Kidney (tissue), 14 donors: ENCODE data around the gene GDF9. TPM values are rescaled to one million over a fixed set of nuclear protein-coding genes. Genes with fewer than 3 reads are reported as not detected.

Experiments used
- DNase-seq, 5 donors: peaks; one replicate each; pipeline ENCODE4 v3.0.0-alpha.2; 2013 to 2020
- FAIRE-seq: peaks from 2 replicates; lab custom pipeline; 2012; peaks lifted over from hg19 to GRCh38; lab: Jason Lieb, UNC
- H3K27ac ChIP-seq, 2 donors: one replicate each; pipeline ENCODE4 v1.7.0; 2013; ENCODE audit warnings: low read depth in 2 of 2, low read length in 2 of 2, inconsistent platforms in 1 of 2
- H3K27me3 ChIP-seq: one replicate; pipeline ENCODE4 v1.7.1; 2013; ENCODE audit warnings: low read length, inconsistent platforms; ENCODE audit not compliant: control insufficient read depth, insufficient read depth
- H3K36me3 ChIP-seq, 3 donors: one replicate each; pipeline versions ENCODE4 v1.7.0 to v1.7.1; 2013; ENCODE audit warnings: low read length in 3 of 3, control low read depth in 1 of 3, inconsistent platforms in 1 of 3; ENCODE audit not compliant: insufficient read depth in 3 of 3, control insufficient read depth in 2 of 3
- H3K4me1 ChIP-seq, 3 donors: one replicate each; pipeline versions ENCODE4 v1.7.0 to v1.7.1; 2013; ENCODE audit warnings: low read length in 3 of 3, inconsistent platforms in 1 of 3, low read depth in 1 of 3; ENCODE audit not compliant: control insufficient read depth in 2 of 3, insufficient read depth in 2 of 3
- H3K4me3 ChIP-seq, 3 donors: one replicate each; pipeline versions ENCODE4 v1.7.0 to v1.8.1; 2013; ENCODE audit warnings: low read length in 3 of 3, control low read depth in 1 of 3, inconsistent platforms in 1 of 3
- H3K9ac ChIP-seq, 3 donors: one replicate each; pipeline versions ENCODE4 v1.7.0 to v1.7.1; 2013; ENCODE audit warnings: low read length in 3 of 3, control low read depth in 1 of 3, inconsistent platforms in 1 of 3
- H3K9me3 ChIP-seq, 3 donors: one replicate each; pipeline versions ENCODE4 v1.7.0 to v1.7.1; 2013; ENCODE audit warnings: low read length in 3 of 3, control low read depth in 1 of 3, inconsistent platforms in 1 of 3; ENCODE audit not compliant: control insufficient read depth in 2 of 3, insufficient read depth in 1 of 3
- intact Hi-C: fragments of 100-400 bp; cut with DNase I; formaldehyde crosslinking; loops from one replicate; pipeline ENCODE4 v1.11.1; 2022
- polyA plus RNA-seq: library from polyadenylated mRNA; stranded (reverse); fragments of 350-450 nt; fragmentation: Illumina TruSeq; extraction: RNeasy Lipid Tissue Mini Kit (QIAGEN cat#74804); gene quantifications from one replicate; pipeline ENCODE4 v1.2.3, GENCODE V29; 2014; ENCODE audit warnings: low read depth, low replicate concordance; ENCODE audit not compliant: insufficient read depth
- total RNA-seq: library from RNA; stranded (reverse); fragmentation: NEBNext Ultra II Directional; extraction: Animal tissue kit (Norgen Biotek cat#: 25700); gene quantifications from one replicate; pipeline ENCODE4 v1.2.1, GENCODE V29; 2021
- TF ChIP-seq, protein P1 (sequence below): IDR thresholded peaks from 3 replicates; pipeline ENCODE4 v1.5.1; 2012; ENCODE audit warnings: mild to moderate bottlenecking, moderate library complexity, borderline replicate concordance; ENCODE audit not compliant: insufficient read depth; ENCODE audit errors: extremely low read depth
- donor health status: control.
- donor health status: control.
- donor health status: control.
- donor health status: control.
- donor health status: control.
- donor health status: DM: yes; HTN: yes; CAD: no.
- donor health status: Normal renal cell carcinoma (clear cell type).

The GDF9 gene
- total and polyA plus RNA-seq, 2 donors from 2014 or later, result 0.88 TPM

DNA sequence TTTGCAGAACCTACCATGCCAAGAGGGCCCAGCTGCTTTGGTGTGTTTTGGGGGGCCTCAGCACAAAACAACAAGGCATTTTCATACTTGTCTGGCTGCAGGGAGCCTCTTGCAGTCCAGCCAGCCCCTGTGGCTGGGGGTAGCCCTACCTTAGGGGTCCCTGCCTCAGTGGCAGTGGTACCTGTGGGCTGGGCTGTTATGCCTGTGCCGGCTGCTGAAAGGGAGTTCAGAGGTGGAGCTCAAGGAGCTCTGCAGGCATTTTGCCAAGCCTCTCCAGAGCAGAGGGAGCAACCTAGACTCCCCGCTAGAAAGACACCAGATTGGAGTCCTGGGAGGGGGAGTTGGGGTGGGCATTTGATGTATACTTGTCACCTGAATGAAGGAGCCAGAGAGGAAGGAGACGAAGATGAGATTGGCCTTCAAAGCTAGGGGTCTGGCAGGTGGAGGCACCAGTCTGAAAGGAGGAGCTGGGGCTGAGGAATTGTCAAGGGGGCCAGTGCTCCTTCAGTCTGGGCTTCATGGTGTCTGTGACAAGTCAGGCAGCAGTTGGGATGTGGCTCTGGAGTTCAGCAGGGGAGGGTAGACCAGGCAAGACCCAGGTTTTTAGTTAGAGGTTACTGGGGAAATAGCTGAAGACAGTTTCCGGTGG, 37.3 kb downstream of the GDF9 start:
- Histone ChIP-seq H3K4me3 (peak overlapping the region; percentile 44 to 77 (median 49)), H3K9ac (peak overlapping the region in 2 of 3 donors; percentile 11 to 55), H3K4me1 (peaks cover 0 to 12% (median 5%) of the 10 kb centered on the region in 3 donors), H3K27ac (no peak overlapping the region), H3K27me3 (peaks cover 2% of the 10 kb centered on the region), H3K9me3 (no peaks in the 10 kb centered on the region), H3K36me3 (no peaks in the 10 kb centered on the region)
- DNase-seq (no peak), FAIRE-seq (no peak)
- intact Hi-C loops, result no loop called here
- TF ChIP-seq, protein P1, sequence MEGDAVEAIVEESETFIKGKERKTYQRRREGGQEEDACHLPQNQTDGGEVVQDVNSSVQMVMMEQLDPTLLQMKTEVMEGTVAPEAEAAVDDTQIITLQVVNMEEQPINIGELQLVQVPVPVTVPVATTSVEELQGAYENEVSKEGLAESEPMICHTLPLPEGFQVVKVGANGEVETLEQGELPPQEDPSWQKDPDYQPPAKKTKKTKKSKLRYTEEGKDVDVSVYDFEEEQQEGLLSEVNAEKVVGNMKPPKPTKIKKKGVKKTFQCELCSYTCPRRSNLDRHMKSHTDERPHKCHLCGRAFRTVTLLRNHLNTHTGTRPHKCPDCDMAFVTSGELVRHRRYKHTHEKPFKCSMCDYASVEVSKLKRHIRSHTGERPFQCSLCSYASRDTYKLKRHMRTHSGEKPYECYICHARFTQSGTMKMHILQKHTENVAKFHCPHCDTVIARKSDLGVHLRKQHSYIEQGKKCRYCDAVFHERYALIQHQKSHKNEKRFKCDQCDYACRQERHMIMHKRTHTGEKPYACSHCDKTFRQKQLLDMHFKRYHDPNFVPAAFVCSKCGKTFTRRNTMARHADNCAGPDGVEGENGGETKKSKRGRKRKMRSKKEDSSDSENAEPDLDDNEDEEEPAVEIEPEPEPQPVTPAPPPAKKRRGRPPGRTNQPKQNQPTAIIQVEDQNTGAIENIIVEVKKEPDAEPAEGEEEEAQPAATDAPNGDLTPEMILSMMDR, result no peak

DNA sequence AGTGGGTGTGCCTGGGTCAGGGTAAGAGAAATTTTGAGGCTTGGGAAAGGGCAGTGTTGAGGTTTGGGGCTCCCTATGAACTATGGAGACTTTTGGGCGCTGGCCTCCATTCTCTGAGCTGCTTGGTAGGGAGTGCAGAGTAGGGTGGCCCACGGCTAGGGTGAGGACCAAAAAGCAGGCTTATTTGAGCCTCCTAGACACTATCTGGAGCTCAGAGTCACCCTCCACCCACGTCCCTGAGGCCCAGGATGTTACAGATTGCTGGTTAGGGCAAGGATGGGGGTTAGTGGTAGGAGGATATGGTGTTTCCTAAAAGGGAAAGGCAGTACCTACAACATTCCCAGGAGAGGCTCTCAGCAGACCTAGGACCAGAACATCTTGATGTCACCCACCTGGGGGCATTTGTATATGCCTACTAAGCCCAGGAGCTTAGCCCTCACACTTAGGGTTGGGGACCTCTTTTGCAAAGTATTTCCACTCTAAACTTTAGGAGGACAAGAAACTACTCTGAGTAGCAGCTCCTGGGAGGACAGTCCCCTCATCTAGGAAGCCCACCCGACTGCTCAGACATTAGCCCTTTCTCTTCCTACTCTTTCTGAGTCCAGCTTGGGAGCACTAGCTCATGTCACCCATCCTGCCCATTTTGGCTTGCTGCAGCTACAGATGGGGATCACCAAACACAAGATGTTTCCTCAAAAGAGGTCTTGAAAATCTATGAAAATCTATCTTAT, 38.2 kb downstream of the GDF9 start:
- H3K4me3 ChIP-seq, result no peak overlapping the region
- no peaks in the 10 kb centered on the region for H3K9me3 ChIP-seq
- peaks cover 0 to 15% (median 5%) of the 10 kb centered on the region in 3 donors for H3K4me1 ChIP-seq
- H3K36me3 ChIP-seq, result no peaks in the 10 kb centered on the region
- FAIRE-seq, result no peak
- no peak overlapping the region for H3K27ac ChIP-seq
- DNase-seq, result peak in 1 of 5 donors; percentile 34
- peaks cover 2% of the 10 kb centered on the region for H3K27me3 ChIP-seq
- TF ChIP-seq, protein P1, result no peak
- intact Hi-C loops, result no loop called here
- no peak overlapping the region for H3K9ac ChIP-seq

GRCh38 chr5:132826424-132827082, 39.7 kb downstream of the GDF9 start:
- H3K9ac ChIP-seq, result no peak overlapping the region
- no peak overlapping the region for H3K4me3 ChIP-seq
- no peak overlapping the region for H3K27ac ChIP-seq
- FAIRE-seq (no peak), DNase-seq (peak in 1 of 5 donors; percentile 22)
- H3K27me3 ChIP-seq, result peaks cover 2% of the 10 kb centered on the region
- no peaks in the 10 kb centered on the region for H3K36me3 ChIP-seq
- H3K4me1 ChIP-seq, result peaks cover 0 to 15% (median 5%) of the 10 kb centered on the region in 3 donors
- TF ChIP-seq, protein P1, result no peak
- intact Hi-C loops, result no loop called here
- H3K9me3 ChIP-seq, result no peaks in the 10 kb centered on the region
